DOHH2 (cell line): Measurements from ENCODE around the gene BCL2A1.

Source experiments
- H3F3A ChIP-seq: fragments of 200-600 bp; sonication (generic), shearing (Covaris generic); 2 replicates; pipeline ENCODE4 v1.6.0; 2016; ENCODE audit warnings: antibody characterized with exemption, mild to moderate bottlenecking; ENCODE audit not compliant: control insufficient read depth, insufficient read depth
- H3K27ac ChIP-seq: fragments of 200-600 bp; sonication (generic); 2 replicates; pipeline ENCODE4 v1.5.1; 2014; ENCODE audit warnings: low read depth, mild to moderate bottlenecking, low read length, moderate library complexity
- H3K27me3 ChIP-seq: fragments of 200-600 bp; sonication (generic); 2 replicates; pipeline ENCODE4 v1.6.1; 2014; ENCODE audit warnings: mild to moderate bottlenecking, low read length, mixed read lengths; ENCODE audit not compliant: control insufficient read depth
- H3K36me3 ChIP-seq: fragments of 200-600 bp; sonication (generic); 2 replicates; pipeline ENCODE4 v1.6.1; 2014; ENCODE audit warnings: mild to moderate bottlenecking, low read length, moderate library complexity, mixed read lengths; ENCODE audit not compliant: control insufficient read depth
- H3K4me1 ChIP-seq: fragments of 200-600 bp; sonication (generic); 2 replicates; pipeline ENCODE4 v1.6.1; 2014; ENCODE audit warnings: mild to moderate bottlenecking, low read length, mixed read lengths; ENCODE audit not compliant: control insufficient read depth
- H3K4me2 ChIP-seq: fragments of 200-600 bp; sonication (generic); 2 replicates; pipeline ENCODE4 v1.6.0; 2014; ENCODE audit warnings: mild to moderate bottlenecking, low read length, moderate library complexity
- H3K4me3 ChIP-seq: fragments of 200-600 bp; sonication (generic); 2 replicates; pipeline ENCODE4 v1.5.1; 2014; ENCODE audit warnings: mild to moderate bottlenecking, low read length, mixed read lengths
- H3K79me2 ChIP-seq: fragments of 200-600 bp; sonication (generic); 2 replicates; pipeline ENCODE4 v1.6.1; 2014; ENCODE audit warnings: mild to moderate bottlenecking, low read length, mixed read lengths; ENCODE audit not compliant: control insufficient read depth
- H3K9me2 ChIP-seq: fragments of 200-600 bp; sonication (generic); replicated peaks from 2 replicates; pipeline ENCODE4 v1.6.1; 2014; ENCODE audit warnings: mild to moderate bottlenecking, low read length, mixed read lengths; ENCODE audit not compliant: control insufficient read depth
- H3K9me3 ChIP-seq: fragments of 200-600 bp; sonication (generic); 2 replicates; pipeline ENCODE4 v1.6.1; 2014; ENCODE audit warnings: antibody characterized with exemption, low read length, mixed read lengths; ENCODE audit not compliant: control insufficient read depth, insufficient read depth
- H4K20me1 ChIP-seq: fragments of 200-600 bp; sonication (generic); 2 replicates; pipeline ENCODE4 v1.6.0; 2014; ENCODE audit warnings: low read depth, mild to moderate bottlenecking, antibody characterized with exemption, low read length, moderate library complexity; ENCODE audit not compliant: control insufficient read depth, insufficient read depth
- EZH2phosphoT487 ChIP-seq: fragments of 200-600 bp; sonication (generic); IDR thresholded peaks from 2 replicates; pipeline ENCODE4 v1.6.1; 2017; ENCODE audit warnings: borderline replicate concordance, mild to moderate bottlenecking, antibody characterized with exemption, low read length, moderate library complexity, mixed read lengths
- TF ChIP-seq, protein P1 (sequence below): fragments of 200-600 bp; sonication (generic); IDR thresholded peaks from one replicate; pipeline ENCODE4 v1.5.1; 2014; ENCODE audit warnings: antibody characterized with exemption, mild to moderate bottlenecking, low read depth, low read length; ENCODE audit not compliant: poor library complexity, severe bottlenecking

BCL2A1 gene

DNA sequence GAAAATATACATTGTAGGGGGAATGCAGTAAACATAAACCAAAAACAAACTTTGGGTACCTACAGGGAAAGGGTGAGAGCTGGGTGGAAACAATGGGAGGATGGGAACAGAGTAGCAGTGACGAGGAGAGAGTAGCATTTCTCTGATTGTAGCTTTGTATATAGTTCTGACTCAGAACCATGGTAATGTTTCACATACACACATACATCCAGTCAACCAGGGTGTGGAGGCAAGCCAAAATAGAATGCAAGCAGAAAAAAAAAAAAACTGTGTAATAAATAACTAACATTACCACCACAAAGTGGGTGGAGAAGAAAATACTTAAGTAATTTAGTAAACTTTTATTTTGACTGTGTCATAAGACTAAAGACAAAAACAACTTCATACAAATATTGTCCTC, 27.2 kb downstream of the BCL2A1 start:
- Histone ChIP-seq H3K4me2 (no peak overlapping the region), H3F3A (no peaks in the 10 kb centered on the region), H3K4me1 (0 out of 2 replicates have a peak, but pooled peaks cover 2% of the 10 kb centered on the region), H3K27me3 (peaks cover 22% of the 10 kb centered on the region), H3K9me2 (no peaks in the 10 kb centered on the region), H4K20me1 (no peaks in the 10 kb centered on the region), H3K27ac (no peak overlapping the region), H3K4me3 (no peak overlapping the region), H3K36me3 (no peaks in the 10 kb centered on the region), H3K79me2 (no peaks in the 10 kb centered on the region), H3K9me3 (no peaks in the 10 kb centered on the region)
- no peak for TF ChIP-seq EZH2phosphoT487
- TF ChIP-seq, protein P1, sequence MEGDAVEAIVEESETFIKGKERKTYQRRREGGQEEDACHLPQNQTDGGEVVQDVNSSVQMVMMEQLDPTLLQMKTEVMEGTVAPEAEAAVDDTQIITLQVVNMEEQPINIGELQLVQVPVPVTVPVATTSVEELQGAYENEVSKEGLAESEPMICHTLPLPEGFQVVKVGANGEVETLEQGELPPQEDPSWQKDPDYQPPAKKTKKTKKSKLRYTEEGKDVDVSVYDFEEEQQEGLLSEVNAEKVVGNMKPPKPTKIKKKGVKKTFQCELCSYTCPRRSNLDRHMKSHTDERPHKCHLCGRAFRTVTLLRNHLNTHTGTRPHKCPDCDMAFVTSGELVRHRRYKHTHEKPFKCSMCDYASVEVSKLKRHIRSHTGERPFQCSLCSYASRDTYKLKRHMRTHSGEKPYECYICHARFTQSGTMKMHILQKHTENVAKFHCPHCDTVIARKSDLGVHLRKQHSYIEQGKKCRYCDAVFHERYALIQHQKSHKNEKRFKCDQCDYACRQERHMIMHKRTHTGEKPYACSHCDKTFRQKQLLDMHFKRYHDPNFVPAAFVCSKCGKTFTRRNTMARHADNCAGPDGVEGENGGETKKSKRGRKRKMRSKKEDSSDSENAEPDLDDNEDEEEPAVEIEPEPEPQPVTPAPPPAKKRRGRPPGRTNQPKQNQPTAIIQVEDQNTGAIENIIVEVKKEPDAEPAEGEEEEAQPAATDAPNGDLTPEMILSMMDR = no peak

- peaks cover 28% of the 10 kb centered on the region for H3K27me3 ChIP-seq
- H3K79me2 ChIP-seq = no peaks in the 10 kb centered on the region
- H3F3A ChIP-seq = no peaks in the 10 kb centered on the region
- no peaks in the 10 kb centered on the region for H3K4me1 ChIP-seq
- no peak overlapping the region for H3K4me3 ChIP-seq
- H3K9me3 ChIP-seq = no peaks in the 10 kb centered on the region
- H3K4me2 ChIP-seq = no peak overlapping the region
- no peak for TF ChIP-seq EZH2phosphoT487
- TF ChIP-seq, protein P1 = no peak
- no peak overlapping the region for H3K27ac ChIP-seq
- H4K20me1 ChIP-seq = no peaks in the 10 kb centered on the region
- H3K9me2 ChIP-seq = no peaks in the 10 kb centered on the region
- no peaks in the 10 kb centered on the region for H3K36me3 ChIP-seq
These were observed 28.1 kb downstream of the BCL2A1 start for GRCh38 chr15:79942741-79943481.

GRCh38 chr15:79939399-79939798, 31.6 kb downstream of the BCL2A1 start:
- H3K27me3 ChIP-seq = peaks cover 15% of the 10 kb centered on the region
- no peaks in the 10 kb centered on the region for H4K20me1 ChIP-seq
- H3K9me3 ChIP-seq = no peaks in the 10 kb centered on the region
- H3K9me2 ChIP-seq = no peaks in the 10 kb centered on the region
- H3F3A ChIP-seq = no peaks in the 10 kb centered on the region
- no peak overlapping the region for H3K4me3 ChIP-seq
- no peak overlapping the region for H3K4me2 ChIP-seq
- H3K36me3 ChIP-seq = no peaks in the 10 kb centered on the region
- H3K4me1 ChIP-seq = no peaks in the 10 kb centered on the region
- TF ChIP-seq, protein P1 = no peak
- no peak for TF ChIP-seq EZH2phosphoT487
- H3K79me2 ChIP-seq = no peaks in the 10 kb centered on the region
- no peak overlapping the region for H3K27ac ChIP-seq
